ENCODE measurements around the gene NRGN.

- TF ChIP-seq CTCF (conservative IDR thresholded peaks at IDR 0.05; ENCODE audit: low read length) (no peak), EZH2phosphoT487 (IDR thresholded peaks at IDR 0.05; ENCODE audit: borderline replicate concordance, low read depth, low read length) (no peak)
Measured at GRCh38 chr11:124752471-124753102, 12.8 kb downstream of the NRGN start.

Measured in OCI-LY7 (cell line).